Heart right ventricle (tissue), 16 donors: ENCODE results near the gene IER5. TPM values are rescaled to one million over a fixed set of nuclear protein-coding genes. Genes with fewer than 3 reads are reported as not detected.
"Not testable (repeated sequence)": the region's sequence is repeated elsewhere in the genome, so short reads cannot be mapped to it uniquely, and the experiment has no call there.

Source experiments
- ATAC-seq, 8 donors: fragments of 200-7000 bp; cut with Tn5 transposase; one replicate each; pipeline ENCODE4 v1.9.1; 2020; ENCODE audit warnings: mild to moderate bottlenecking in 8 of 8, moderate library complexity in 8 of 8, moderate number of reproducible peaks in 1 of 8
- DNase-seq, 2 donors: peaks; one replicate each; pipeline ENCODE4 v3.0.0-alpha.2; 2020
- H3K27ac ChIP-seq, 10 donors: fragments of 200-600 bp; sonication (generic) in 2 of 10; one replicate each; pipeline versions ENCODE4 v1.5.0 to v1.8.0; 2020 to 2022; ENCODE audit warnings: mild to moderate bottlenecking in 3 of 10
- H3K27me3 ChIP-seq, 7 donors: fragments of 200-600 bp; one replicate each; pipeline ENCODE4 v1.8.0; 2021 to 2022; ENCODE audit warnings: mild to moderate bottlenecking in 2 of 7
- H3K36me3 ChIP-seq, 9 donors: fragments of 200-600 bp; sonication (generic) in 1 of 9; one replicate each; pipeline versions ENCODE4 v1.5.0 to v1.8.0; 2020 to 2022; ENCODE audit warnings: mild to moderate bottlenecking in 2 of 9
- H3K4me1 ChIP-seq, 9 donors: fragments of 200-600 bp; sonication (generic) in 1 of 9; one replicate each; pipeline versions ENCODE4 v1.5.0 to v1.8.0; 2020 to 2022; ENCODE audit warnings: mild to moderate bottlenecking in 4 of 9
- H3K4me3 ChIP-seq, 10 donors: fragments of 200-600 bp; sonication (generic) in 2 of 10; one replicate each; pipeline versions ENCODE4 v1.5.0 to v1.8.0; 2020 to 2022; ENCODE audit warnings: mild to moderate bottlenecking in 7 of 10, moderate library complexity in 2 of 10
- H3K9me3 ChIP-seq, 11 donors: fragments of 200-600 bp in 10 of 11; sonication (generic) in 2 of 11; one replicate each; pipeline versions ENCODE4 v1.5.0 to v1.8.0; 2013 to 2022; ENCODE audit warnings: mild to moderate bottlenecking in 2 of 11, control low read depth in 1 of 11, moderate library complexity in 1 of 11
- WGBS, 2 donors: extraction: QIAGEN DNeasy Blood & Tissue Kit; methylation state at CpG; one replicate each; pipeline ENCODE4 v1.1.7; 2013; ENCODE audit warnings: inconsistent platforms in 1 of 2; 5-methylcytosine and 5-hydroxymethylcytosine counted together
- intact Hi-C, 10 donors: fragments of 100-400 bp; cut with DNase I; formaldehyde crosslinking; loops; one replicate each; pipeline versions ENCODE4 v1.11.1 to v1.14.2; 2022
- polyA plus RNA-seq, 2 donors: library from polyadenylated mRNA; stranded (reverse); fragments of 200-250 nt; gene quantifications; one replicate each; pipeline ENCODE4 v1.2.3, GENCODE V29; 2013
- total RNA-seq, 10 donors: library from RNA; stranded (reverse); fragmentation: NEBNext Ultra II Directional in 3 of 10; extraction: Animal tissue kit (Norgen Biotek cat#: 25700) in 3 of 10; gene quantifications; one replicate each; pipeline versions ENCODE4 v1.2.1 to v1.2.4, GENCODE V29; 2021 to 2023
- TF ChIP-seq, protein P1 (sequence below), 9 donors: fragments of 200-600 bp; sonication (generic) in 2 of 9; IDR thresholded peaks; one replicate each; pipeline versions ENCODE4 v1.5.0 to v1.8.0; 2021 to 2022; ENCODE audit warnings: antibody characterized with exemption in 9 of 9, mild to moderate bottlenecking in 5 of 9, moderate library complexity in 1 of 9
- donor health status: Arrhythmogenic right ventricular cardiomyopathy.
- donor health status: ischemic (EF 13 %, LVEDD 7.1; RV severe dilation, severe dysfunction).
- donor health status: healthy with polysubstance abuse.
- donor health status: DM: no; HTN: yes; CAD: no.
- donor health status: DM: no; HTN: no; CAD: no.
- donor health status: ischemic (EF 25% LVEDD 6.9; RV normal size, moderate dysfunction).
- donor health status: ischemic (EF 25% LVEDD 5.7; RV mildly dilated, moderate dysfunction).
- donor health status: healthy.
- donor health status: DM: yes; HTN: yes; CAD: no.
- donor health status: Ischemic cardiomyopathy.
- donor health status: ischemic (EF 35%, LVEDD 5.7; RV mildly dilated, moderate dysfunction).
- donor health status: nonischemic (EF 11% LVEDD 7.7; RV severe dilation, severe dysfunction).
- donor health status: DM: yes; HTN: yes; CAD: no.
- donor health status: PGD.
- donor health status: ischemic (EF 29% LVEDD 5.4; RV normal size, mild dysfunction).
- donor health status: nonischemic (EF 23%, LVEDD 6.1; RV moderate dilation, normal function).

Gene IER5
- total and polyA plus RNA-seq, 12 donors = 10.7 to 87.5 (median 18.7) TPM

DNA sequence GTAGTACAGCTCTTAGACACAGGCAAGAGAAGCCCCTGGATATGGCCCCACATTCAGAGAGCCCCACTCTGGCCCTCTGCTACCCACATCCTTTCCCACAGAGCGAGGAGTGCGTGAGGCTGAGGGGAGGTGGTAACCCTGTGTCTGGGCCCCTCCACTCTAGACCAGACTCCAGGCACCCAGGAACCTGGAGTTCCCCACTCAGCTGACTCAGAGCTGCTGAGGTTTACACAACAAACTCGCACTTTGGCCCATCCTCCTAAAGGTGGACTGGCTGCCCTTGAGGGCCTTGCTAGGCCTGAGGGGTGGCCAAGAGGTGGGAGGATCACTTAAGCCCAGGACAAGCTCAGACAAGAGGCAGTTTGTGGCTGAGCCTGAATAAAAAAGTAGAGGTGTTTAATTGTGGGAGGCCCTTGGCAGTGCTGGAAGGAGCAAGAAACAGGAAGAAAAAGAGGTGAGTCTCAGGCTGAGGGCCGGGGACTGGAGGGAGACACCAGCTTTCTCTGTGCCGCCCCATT, 44.0 kb upstream of the IER5 start:
- peaks cover 0 to 42% (median 3%) of the 10 kb centered on the region in 9 donors for H3K4me1 ChIP-seq
- H3K27ac ChIP-seq = peak overlapping the region in 1 of 10 donors; percentile 36
- no peak overlapping the region for H3K4me3 ChIP-seq
- DNase-seq (no peak), ATAC-seq (peak in 3 of 8 donors; percentile 37 to 55 (median 50))
- H3K9me3 ChIP-seq = no peaks in the 10 kb centered on the region
- H3K27me3 ChIP-seq = no peaks in the 10 kb centered on the region
- 90 to 92% methylated on average over 5 of the region's 5 CpGs for WGBS, 2 donors
- intact Hi-C loops = loop anchor here in 2 of 10 donors (5.0 kb wide), 2 partner anchors 33 to 98 kb away; no protein-coding TSS in a partner anchor
- TF ChIP-seq, protein P1, sequence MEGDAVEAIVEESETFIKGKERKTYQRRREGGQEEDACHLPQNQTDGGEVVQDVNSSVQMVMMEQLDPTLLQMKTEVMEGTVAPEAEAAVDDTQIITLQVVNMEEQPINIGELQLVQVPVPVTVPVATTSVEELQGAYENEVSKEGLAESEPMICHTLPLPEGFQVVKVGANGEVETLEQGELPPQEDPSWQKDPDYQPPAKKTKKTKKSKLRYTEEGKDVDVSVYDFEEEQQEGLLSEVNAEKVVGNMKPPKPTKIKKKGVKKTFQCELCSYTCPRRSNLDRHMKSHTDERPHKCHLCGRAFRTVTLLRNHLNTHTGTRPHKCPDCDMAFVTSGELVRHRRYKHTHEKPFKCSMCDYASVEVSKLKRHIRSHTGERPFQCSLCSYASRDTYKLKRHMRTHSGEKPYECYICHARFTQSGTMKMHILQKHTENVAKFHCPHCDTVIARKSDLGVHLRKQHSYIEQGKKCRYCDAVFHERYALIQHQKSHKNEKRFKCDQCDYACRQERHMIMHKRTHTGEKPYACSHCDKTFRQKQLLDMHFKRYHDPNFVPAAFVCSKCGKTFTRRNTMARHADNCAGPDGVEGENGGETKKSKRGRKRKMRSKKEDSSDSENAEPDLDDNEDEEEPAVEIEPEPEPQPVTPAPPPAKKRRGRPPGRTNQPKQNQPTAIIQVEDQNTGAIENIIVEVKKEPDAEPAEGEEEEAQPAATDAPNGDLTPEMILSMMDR (IDR thresholded peaks at IDR 0.05) = no peak
- H3K36me3 ChIP-seq = peaks cover 0 to 17% (median 0%) of the 10 kb centered on the region in 9 donors

DNA sequence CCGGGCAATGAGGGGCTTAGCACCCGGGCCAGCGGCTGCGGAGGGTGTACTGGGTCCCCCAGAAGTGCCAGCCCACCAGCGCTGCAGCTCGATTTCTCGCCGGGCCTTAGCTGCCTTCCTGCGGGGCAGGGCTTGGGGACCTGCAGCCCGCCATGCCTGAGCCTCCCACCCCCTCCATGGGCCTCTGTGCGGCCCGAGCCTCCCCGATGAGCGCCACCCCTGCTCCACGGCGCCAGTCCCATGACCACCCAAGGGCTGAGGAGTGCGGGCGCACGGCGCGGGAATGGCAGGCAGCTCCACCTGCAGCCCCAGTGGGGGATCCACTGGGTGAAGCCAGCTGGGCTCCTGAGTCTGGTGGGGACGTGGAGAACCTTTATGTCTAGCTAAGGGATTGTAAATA, 42.6 kb upstream of the IER5 start:
- intact Hi-C loops, H3K4me3 ChIP-seq, H3K27me3 ChIP-seq, H3K9me3 ChIP-seq, ATAC-seq, DNase-seq, H3K27ac ChIP-seq: not testable (repeated sequence)
- Histone ChIP-seq H3K4me1 (peaks cover 0 to 33% (median 3%) of the 10 kb centered on the region in 9 donors), H3K36me3 (peaks cover 0 to 25% (median 0%) of the 10 kb centered on the region in 9 donors)
- 97% methylated on average over 22 of the region's 22 CpGs for WGBS, 2 donors

DNA sequence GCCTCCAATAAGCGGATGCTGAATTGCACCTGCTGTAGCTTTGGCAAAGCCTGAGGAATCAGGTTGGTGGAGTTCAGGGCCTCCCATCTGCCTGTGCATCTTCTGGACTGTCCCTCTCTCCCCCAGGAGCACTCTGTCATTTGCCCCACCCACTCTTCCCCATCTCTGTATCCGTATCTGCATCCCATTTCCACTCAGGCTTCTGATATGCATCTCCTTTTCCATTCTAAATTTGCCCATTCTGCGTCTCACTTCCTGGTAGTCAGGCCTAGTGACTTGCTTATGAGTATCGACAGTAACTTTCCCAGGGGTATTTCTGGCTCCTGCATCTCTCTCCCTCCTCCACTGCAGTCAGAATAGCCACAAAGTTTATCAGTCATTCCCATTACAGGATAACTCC, 39.1 kb upstream of the IER5 start:
- H3K27me3 ChIP-seq = no peaks in the 10 kb centered on the region
- ATAC-seq (no peak), DNase-seq (no peak)
- 79 to 81% methylated on average over 4 of the region's 4 CpGs for WGBS, 2 donors
- H3K4me1 ChIP-seq = peaks cover 0 to 6% (median 0%) of the 10 kb centered on the region in 9 donors
- H3K27ac ChIP-seq = no peak overlapping the region
- intact Hi-C loops = no loop called here
- peaks cover 0 to 52% (median 0%) of the 10 kb centered on the region in 9 donors for H3K36me3 ChIP-seq
- H3K9me3 ChIP-seq = no peaks in the 10 kb centered on the region
- H3K4me3 ChIP-seq = no peak overlapping the region
- TF ChIP-seq, protein P1 (IDR thresholded peaks at IDR 0.05) = no peak

DNA sequence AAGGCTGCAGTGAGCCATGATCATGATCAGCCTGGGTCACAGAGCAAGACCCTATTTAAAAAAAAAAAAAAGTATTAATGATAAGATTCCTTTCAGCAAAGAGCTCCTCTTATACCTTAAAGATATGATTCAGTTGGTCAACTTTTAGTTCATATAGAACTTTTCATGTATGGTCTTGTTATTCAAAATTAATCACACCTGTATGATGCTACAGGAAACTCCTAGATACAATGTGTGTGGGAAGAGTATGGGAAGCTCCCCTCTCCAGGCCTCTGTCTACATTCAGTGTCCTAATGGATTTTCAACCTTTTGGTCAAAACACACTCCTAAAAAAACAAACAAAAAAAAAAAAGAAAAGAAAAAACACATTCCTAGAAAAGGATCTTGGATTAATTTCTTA, 37.6 kb upstream of the IER5 start:
- H3K4me3 ChIP-seq = no peak overlapping the region
- H3K27ac ChIP-seq = no peak overlapping the region
- TF ChIP-seq, protein P1 (IDR thresholded peaks at IDR 0.05) = no peak
- peaks cover 0 to 51% (median 0%) of the 10 kb centered on the region in 9 donors for H3K36me3 ChIP-seq
- DNase-seq (no peak), ATAC-seq (no peak)
- intact Hi-C loops = no loop called here
- no peaks in the 10 kb centered on the region for H3K9me3 ChIP-seq
- H3K4me1 ChIP-seq = no peaks in the 10 kb centered on the region
- no peaks in the 10 kb centered on the region for H3K27me3 ChIP-seq

DNA sequence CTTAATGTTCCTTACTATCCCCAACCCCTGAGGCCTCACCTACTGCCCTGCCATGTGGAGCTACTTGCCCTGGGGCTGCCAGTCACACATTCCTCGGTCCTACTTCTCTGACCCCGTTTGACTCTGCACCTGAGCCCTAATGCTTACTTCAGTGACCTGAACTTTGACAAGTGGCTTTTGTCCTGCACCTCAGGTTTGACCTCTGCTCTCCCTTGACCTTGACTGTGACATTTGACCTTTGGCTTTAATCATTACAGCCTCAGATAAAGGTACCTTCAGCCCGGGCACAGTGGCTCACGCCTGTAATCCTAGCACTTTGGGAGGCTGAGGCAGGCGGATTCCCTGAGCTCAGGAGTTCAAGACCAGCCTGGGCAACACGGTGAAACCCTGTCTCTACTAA, 31.9 kb upstream of the IER5 start:
- Histone ChIP-seq H3K27me3 (no peaks in the 10 kb centered on the region), H3K9me3 (peaks cover 0 to 15% (median 0%) of the 10 kb centered on the region in 11 donors), H3K27ac (no peak overlapping the region), H3K4me3 (no peak overlapping the region), H3K36me3 (peaks cover 0 to 44% (median 0%) of the 10 kb centered on the region in 9 donors), H3K4me1 (peaks cover 0 to 16% (median 5%) of the 10 kb centered on the region in 9 donors)
- DNase-seq (no peak), ATAC-seq (peak in 2 of 8 donors; percentile 20 to 41)
- intact Hi-C loops = no loop called here
- whole genome bisulfite sequencing, 2 donors = 82 to 89% methylated on average over 6 of the region's 6 CpGs
- TF ChIP-seq, protein P1 (IDR thresholded peaks at IDR 0.05) = no peak
